Coronary artery (tissue), 2 donors: ENCODE results near the gene SPAM1.

ENCODE experiments used
- DNase-seq: peaks from one replicate; pipeline ENCODE4 v3.0.0-alpha.2; 2017; ENCODE audit warnings: low spot score
- H3K27ac ChIP-seq, 2 donors: fragments of 200-600 bp; sonication (generic); one replicate each; pipeline ENCODE4 v1.5.1; 2016 to 2019
- H3K4me3 ChIP-seq: fragments of 200-600 bp; sonication (generic); 2 replicates; pipeline ENCODE4 v1.5.1; 2016; ENCODE audit warnings: mild to moderate bottlenecking, moderate library complexity
- TF ChIP-seq, protein P1 (sequence below): fragments of 200-600 bp; sonication (generic); IDR thresholded peaks from one replicate; pipeline ENCODE4 v1.5.1; 2019; ENCODE audit warnings: antibody characterized with exemption

Gene SPAM1

DNA sequence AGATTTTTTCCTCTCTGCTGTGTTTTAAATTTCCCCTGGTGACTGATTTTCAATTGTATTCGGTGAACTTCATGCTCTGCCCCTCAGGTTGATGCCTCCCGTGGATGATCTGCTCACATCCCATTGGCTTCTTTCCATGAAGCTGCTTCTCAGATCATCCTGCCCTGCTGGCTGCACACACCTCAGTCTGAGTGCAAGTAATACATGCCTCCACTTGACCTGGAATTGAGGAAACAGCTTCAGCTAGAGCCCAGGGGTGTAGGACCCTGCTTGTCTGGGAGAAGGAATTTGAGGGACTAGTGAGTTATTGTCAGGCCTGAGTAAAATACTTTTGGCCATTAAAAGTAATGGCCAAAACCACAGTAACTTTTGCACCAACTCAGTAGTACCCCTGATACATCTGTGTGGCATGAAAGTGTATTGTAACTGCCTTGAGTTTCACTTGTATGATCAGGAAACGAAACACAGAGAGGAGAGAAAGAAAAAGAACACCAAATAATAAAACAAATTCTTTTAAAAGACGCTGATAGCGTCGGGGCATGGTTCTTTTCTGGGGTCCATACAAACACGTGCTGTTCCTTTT, 49.4 kb downstream of the SPAM1 start:
- TF ChIP-seq, protein P1, sequence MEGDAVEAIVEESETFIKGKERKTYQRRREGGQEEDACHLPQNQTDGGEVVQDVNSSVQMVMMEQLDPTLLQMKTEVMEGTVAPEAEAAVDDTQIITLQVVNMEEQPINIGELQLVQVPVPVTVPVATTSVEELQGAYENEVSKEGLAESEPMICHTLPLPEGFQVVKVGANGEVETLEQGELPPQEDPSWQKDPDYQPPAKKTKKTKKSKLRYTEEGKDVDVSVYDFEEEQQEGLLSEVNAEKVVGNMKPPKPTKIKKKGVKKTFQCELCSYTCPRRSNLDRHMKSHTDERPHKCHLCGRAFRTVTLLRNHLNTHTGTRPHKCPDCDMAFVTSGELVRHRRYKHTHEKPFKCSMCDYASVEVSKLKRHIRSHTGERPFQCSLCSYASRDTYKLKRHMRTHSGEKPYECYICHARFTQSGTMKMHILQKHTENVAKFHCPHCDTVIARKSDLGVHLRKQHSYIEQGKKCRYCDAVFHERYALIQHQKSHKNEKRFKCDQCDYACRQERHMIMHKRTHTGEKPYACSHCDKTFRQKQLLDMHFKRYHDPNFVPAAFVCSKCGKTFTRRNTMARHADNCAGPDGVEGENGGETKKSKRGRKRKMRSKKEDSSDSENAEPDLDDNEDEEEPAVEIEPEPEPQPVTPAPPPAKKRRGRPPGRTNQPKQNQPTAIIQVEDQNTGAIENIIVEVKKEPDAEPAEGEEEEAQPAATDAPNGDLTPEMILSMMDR, result no peak
- DNase-seq, result no peak
- H3K4me3 ChIP-seq, result no peak overlapping the region
- no peak overlapping the region for H3K27ac ChIP-seq

DNA sequence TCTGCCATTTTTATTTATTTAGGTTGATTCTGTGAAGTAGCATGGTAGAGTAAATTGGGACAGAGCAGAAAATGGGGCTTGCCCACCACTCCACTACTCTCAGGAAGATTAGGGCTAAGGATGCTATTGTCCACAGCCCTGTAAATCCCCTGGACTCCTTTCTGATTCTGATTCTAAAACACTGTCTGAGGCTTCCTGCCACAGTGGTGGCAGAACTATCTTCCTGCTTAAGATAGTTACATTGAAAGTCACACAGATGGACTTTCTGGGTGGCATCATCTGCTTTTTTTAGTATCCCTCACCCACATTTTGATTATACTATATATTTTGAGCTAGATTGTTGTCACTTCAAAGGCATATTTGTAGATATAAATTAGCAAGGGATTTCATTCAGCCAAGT, 50.0 kb downstream of the SPAM1 start:
- TF ChIP-seq, protein P1, result no peak
- no peak for DNase-seq
- H3K4me3 ChIP-seq, result no peak overlapping the region
- H3K27ac ChIP-seq, result no peak overlapping the region

DNA sequence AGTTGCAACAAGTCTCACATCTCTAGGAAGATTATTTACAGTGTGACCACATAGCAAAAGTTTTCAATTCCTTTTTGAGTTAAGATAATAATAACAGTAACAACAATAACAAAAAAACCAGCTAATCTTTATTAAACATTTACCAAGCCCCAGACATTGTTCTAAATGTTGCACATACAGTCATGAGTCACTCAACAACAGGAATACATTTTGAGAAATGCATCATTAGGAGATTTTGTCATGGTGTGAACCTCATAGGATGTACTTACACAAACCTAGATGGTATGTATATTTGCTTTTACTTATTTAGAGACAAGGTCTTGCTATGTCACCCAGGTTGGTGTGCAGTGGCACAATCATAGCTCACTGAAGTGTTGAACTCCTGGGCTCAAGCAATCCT, 52.0 kb downstream of the SPAM1 start:
- no peak overlapping the region for H3K4me3 ChIP-seq
- no peak overlapping the region for H3K27ac ChIP-seq
- TF ChIP-seq, protein P1, result no peak
- DNase-seq, result no peak

DNA sequence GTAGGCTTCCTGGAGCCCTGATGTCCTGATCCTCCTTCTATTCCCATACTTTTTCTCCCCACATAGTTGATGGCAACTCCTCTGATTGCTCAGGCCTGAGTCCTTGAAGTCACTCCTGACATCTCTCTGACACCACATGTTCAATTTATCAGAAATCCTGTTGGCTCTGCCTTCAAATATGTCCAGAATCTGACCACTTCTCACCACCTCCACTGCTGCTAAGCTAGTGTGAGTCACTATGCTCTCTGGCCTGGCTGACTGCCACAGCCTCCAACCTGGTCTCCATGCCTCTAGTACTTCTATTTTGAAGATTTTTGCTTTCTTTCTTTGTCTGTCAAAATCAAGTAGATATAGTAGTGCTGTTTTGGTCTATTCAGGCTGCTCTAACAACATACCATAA, 54.8 kb downstream of the SPAM1 start:
- H3K27ac ChIP-seq, result no peak overlapping the region
- TF ChIP-seq, protein P1, result no peak
- no peak overlapping the region for H3K4me3 ChIP-seq
- DNase-seq, result no peak

DNA sequence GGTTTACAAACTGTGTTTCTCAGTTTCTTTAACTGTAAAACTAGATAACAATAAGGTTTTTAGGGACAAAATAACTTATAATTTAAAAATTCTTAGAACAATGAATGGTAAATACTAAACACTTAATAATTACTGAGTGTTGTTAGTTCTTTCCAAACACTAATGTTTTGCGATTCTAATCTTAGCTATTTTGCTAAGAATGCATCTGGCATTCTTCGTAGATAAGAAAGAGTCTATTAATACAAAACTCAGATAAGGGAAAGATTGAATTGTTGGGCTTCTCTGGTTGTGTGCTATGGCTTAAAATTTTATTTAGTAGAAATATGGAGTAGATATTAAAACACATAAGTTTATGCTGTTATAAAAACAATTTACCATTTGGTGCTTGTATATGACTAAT, 62.4 kb downstream of the SPAM1 start:
- DNase-seq, result no peak
- TF ChIP-seq, protein P1, result no peak
- no peak overlapping the region for H3K27ac ChIP-seq
- H3K4me3 ChIP-seq, result no peak overlapping the region

DNA sequence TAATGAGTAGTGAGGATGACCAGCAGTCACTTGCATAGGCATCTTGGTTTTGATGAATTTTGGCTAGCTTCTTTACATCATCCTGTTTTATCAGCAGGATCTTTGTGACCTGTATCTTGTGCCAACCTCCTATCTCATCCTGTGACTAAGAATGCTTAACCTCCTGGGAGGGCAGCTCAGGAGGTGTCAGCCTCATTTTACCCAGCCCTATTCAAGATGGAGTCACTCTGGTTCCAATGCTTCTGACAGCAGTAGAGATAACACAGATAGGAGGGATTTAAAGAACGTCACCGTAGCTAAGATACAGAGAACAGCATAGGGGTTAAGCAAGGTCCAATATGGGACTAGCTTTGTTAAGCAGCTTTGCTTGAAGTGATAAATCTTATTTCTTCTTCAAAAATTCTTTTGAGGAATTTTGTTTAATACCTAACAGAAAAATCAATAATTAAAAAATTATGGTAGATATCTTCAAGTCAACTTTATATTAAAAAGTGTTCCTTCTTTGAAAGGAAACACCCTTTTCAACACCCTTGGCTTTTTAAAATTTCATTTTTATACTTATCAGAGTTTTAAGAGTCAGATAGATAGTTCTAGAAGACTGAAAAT, 68.0 kb downstream of the SPAM1 start:
- Histone ChIP-seq H3K27ac (no peak overlapping the region), H3K4me3 (no peak overlapping the region)
- TF ChIP-seq, protein P1, result no peak
- DNase-seq, result no peak

DNA sequence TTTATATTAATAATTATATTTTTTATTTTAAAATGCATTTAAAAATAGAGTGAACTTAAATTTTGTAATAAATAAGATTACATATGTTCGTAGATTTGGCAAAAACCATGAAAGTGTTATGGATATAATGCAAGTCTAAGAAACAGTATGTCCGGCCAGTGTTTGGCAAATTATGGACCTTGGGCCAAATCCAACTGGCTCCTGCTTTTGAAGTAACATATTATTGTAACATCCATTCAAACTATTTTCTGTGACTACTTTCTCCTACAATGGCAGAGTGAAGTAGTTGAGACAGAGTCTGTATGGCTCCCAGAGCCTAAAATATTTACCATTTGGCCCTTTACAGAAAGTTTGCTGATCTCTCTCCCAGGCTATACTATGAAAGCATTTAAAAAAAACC, 69.0 kb downstream of the SPAM1 start:
- H3K27ac ChIP-seq, result no peak overlapping the region
- TF ChIP-seq, protein P1, result no peak
- H3K4me3 ChIP-seq, result no peak overlapping the region
- DNase-seq, result no peak
